Measurements from ENCODE around the gene BMPR1A.

Gene BMPR1A

GRCh38 chr10:86786368-86786767 is 29.9 kb downstream of the BMPR1A start:
- H3K27me3 ChIP-seq (ENCODE audit: insufficient read depth, low read length, poor library complexity, severe bottlenecking) = peaks cover 7% of the 10 kb centered on the region
- no peaks in the 10 kb centered on the region for H3K4me1 ChIP-seq (ENCODE audit: insufficient read depth, low read length, poor library complexity, severe bottlenecking)
- no peak overlapping the region for H3K9ac ChIP-seq (ENCODE audit: low read depth, low read length, poor library complexity, severe bottlenecking)
- no peaks in the 10 kb centered on the region for H3K9me2 ChIP-seq (replicated peaks; ENCODE audit: low read depth, low read length)
- no peak overlapping the region for H3K4me3 ChIP-seq (ENCODE audit: low read length, poor library complexity, severe bottlenecking)
- no peak for TF ChIP-seq CTCF (conservative IDR thresholded peaks at IDR 0.05; ENCODE audit: low read length)
- TF ChIP-seq EZH2phosphoT487 (IDR thresholded peaks at IDR 0.05; ENCODE audit: borderline replicate concordance) = no peak
- no peaks in the 10 kb centered on the region for H3F3A ChIP-seq (ENCODE audit: low read depth)
- H3K9me3 ChIP-seq (ENCODE audit: insufficient read depth, low read depth, low read length) = no peaks in the 10 kb centered on the region
- no peak overlapping the region for H2AFZ ChIP-seq (ENCODE audit: low read length)
- H3K36me3 ChIP-seq (ENCODE audit: insufficient read depth, low read length) = no peaks in the 10 kb centered on the region
- H3K79me2 ChIP-seq (ENCODE audit: insufficient read depth, low read length) = no peaks in the 10 kb centered on the region
- H4K20me1 ChIP-seq (ENCODE audit: insufficient read depth, low read length, poor library complexity, severe bottlenecking) = no peaks in the 10 kb centered on the region
- no peak overlapping the region for H3K4me2 ChIP-seq (ENCODE audit: low read depth, low read length, poor library complexity, severe bottlenecking)

- Histone ChIP-seq H3K79me2 (ENCODE audit: insufficient read depth, low read length) (no peaks in the 10 kb centered on the region), H3K4me3 (ENCODE audit: low read length, poor library complexity, severe bottlenecking) (no peak overlapping the region), H3K9me2 (replicated peaks; ENCODE audit: low read depth, low read length) (no peaks in the 10 kb centered on the region), H2AFZ (ENCODE audit: low read length) (no peak overlapping the region), H3K9me3 (ENCODE audit: insufficient read depth, low read depth, low read length) (no peaks in the 10 kb centered on the region), H3K4me1 (ENCODE audit: insufficient read depth, low read length, poor library complexity, severe bottlenecking) (peaks cover 3% of the 10 kb centered on the region), H3F3A (ENCODE audit: low read depth) (no peaks in the 10 kb centered on the region), H3K27me3 (ENCODE audit: insufficient read depth, low read length, poor library complexity, severe bottlenecking) (peaks cover 7% of the 10 kb centered on the region), H4K20me1 (ENCODE audit: insufficient read depth, low read length, poor library complexity, severe bottlenecking) (no peaks in the 10 kb centered on the region), H3K9ac (ENCODE audit: low read depth, low read length, poor library complexity, severe bottlenecking) (no peak overlapping the region), H3K4me2 (ENCODE audit: low read depth, low read length, poor library complexity, severe bottlenecking) (no peak overlapping the region), H3K36me3 (ENCODE audit: insufficient read depth, low read length) (no peaks in the 10 kb centered on the region)
- TF ChIP-seq CTCF (conservative IDR thresholded peaks at IDR 0.05; ENCODE audit: low read length) (no peak), EZH2phosphoT487 (IDR thresholded peaks at IDR 0.05; ENCODE audit: borderline replicate concordance) (no peak)
These were observed 34.0 kb downstream of the BMPR1A start for GRCh38 chr10:86790394-86790793.

GRCh38 chr10:86792461-86793167 is 36.2 kb downstream of the BMPR1A start:
- no peaks in the 10 kb centered on the region for H3K36me3 ChIP-seq (ENCODE audit: insufficient read depth, low read length)
- no peaks in the 10 kb centered on the region for H3K79me2 ChIP-seq (ENCODE audit: insufficient read depth, low read length)
- no peaks in the 10 kb centered on the region for H4K20me1 ChIP-seq (ENCODE audit: insufficient read depth, low read length, poor library complexity, severe bottlenecking)
- H3F3A ChIP-seq (ENCODE audit: low read depth) = no peaks in the 10 kb centered on the region
- no peaks in the 10 kb centered on the region for H3K9me2 ChIP-seq (replicated peaks; ENCODE audit: low read depth, low read length)
- TF ChIP-seq EZH2phosphoT487 (IDR thresholded peaks at IDR 0.05; ENCODE audit: borderline replicate concordance) (no peak), CTCF (conservative IDR thresholded peaks at IDR 0.05; ENCODE audit: low read length) (no peak)
- no peak overlapping the region for H2AFZ ChIP-seq (ENCODE audit: low read length)
- H3K27me3 ChIP-seq (ENCODE audit: insufficient read depth, low read length, poor library complexity, severe bottlenecking) = no peaks in the 10 kb centered on the region
- no peak overlapping the region for H3K4me3 ChIP-seq (ENCODE audit: low read length, poor library complexity, severe bottlenecking)
- H3K9ac ChIP-seq (ENCODE audit: low read depth, low read length, poor library complexity, severe bottlenecking) = no peak overlapping the region
- no peaks in the 10 kb centered on the region for H3K9me3 ChIP-seq (ENCODE audit: insufficient read depth, low read depth, low read length)
- H3K4me2 ChIP-seq (ENCODE audit: low read depth, low read length, poor library complexity, severe bottlenecking) = no peak overlapping the region
- peaks cover 6% of the 10 kb centered on the region for H3K4me1 ChIP-seq (ENCODE audit: insufficient read depth, low read length, poor library complexity, severe bottlenecking)

Measured in Loucy (cell line).